NB4 (cell line): Measurements from ENCODE around the gene OBSCN.

Experiments used
- DNase-seq: peaks from one replicate; pipeline ENCODE4 v3.0.0; 2010; ENCODE audit warnings: low read depth
- H3K4me3 ChIP-seq: one replicate; pipeline ENCODE4 v1.5.1; 2011; ENCODE audit warnings: mild to moderate bottlenecking, low read depth, low read length, moderate library complexity
- MYC ChIP-seq: IDR thresholded peaks from 2 replicates; pipeline ENCODE4 v1.6.1; 2011; ENCODE audit warnings: low read depth, low read length
- POLR2A ChIP-seq: IDR thresholded peaks from 2 replicates; pipeline ENCODE4 v1.6.1; 2011; ENCODE audit warnings: mild to moderate bottlenecking; ENCODE audit not compliant: insufficient read length; ENCODE audit errors: extremely low read depth
- TF ChIP-seq, protein P1 (sequence below): IDR thresholded peaks from 2 replicates; pipeline ENCODE4 v1.6.1; 2011; ENCODE audit warnings: low read depth, low read length
- TF ChIP-seq, protein P2 (sequence below): IDR thresholded peaks from one replicate; pipeline ENCODE4 v1.5.1; 2012; ENCODE audit warnings: low read depth, low read length

The OBSCN gene

DNA sequence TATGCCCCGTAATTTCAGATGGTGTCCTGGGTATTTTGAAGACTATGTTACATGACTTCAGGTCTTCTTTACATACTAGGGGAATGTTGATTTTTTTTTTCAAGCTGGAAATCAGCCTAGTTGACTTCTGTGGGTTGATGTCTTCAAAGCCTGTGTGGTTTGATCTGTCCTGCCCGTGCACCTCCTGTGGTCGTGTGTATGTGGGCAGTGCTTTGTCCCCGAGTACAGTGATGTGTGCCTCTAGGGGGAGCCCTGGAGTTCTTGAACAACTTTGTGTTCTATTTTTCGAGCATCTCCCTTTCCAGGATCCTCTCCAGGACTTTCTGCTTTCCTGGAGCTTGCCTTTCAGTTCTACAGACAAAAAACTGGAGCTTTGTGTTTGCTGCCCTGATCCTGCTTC, 28.9 kb downstream of the OBSCN start:
- no peak overlapping the region for H3K4me3 ChIP-seq
- TF ChIP-seq MYC (0 out of 2 replicates have a peak, but pooled peaks have one; percentile 13), POLR2A (no peak)
- TF ChIP-seq, protein P1, sequence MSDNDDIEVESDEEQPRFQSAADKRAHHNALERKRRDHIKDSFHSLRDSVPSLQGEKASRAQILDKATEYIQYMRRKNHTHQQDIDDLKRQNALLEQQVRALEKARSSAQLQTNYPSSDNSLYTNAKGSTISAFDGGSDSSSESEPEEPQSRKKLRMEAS = no peak
- TF ChIP-seq, protein P2, sequence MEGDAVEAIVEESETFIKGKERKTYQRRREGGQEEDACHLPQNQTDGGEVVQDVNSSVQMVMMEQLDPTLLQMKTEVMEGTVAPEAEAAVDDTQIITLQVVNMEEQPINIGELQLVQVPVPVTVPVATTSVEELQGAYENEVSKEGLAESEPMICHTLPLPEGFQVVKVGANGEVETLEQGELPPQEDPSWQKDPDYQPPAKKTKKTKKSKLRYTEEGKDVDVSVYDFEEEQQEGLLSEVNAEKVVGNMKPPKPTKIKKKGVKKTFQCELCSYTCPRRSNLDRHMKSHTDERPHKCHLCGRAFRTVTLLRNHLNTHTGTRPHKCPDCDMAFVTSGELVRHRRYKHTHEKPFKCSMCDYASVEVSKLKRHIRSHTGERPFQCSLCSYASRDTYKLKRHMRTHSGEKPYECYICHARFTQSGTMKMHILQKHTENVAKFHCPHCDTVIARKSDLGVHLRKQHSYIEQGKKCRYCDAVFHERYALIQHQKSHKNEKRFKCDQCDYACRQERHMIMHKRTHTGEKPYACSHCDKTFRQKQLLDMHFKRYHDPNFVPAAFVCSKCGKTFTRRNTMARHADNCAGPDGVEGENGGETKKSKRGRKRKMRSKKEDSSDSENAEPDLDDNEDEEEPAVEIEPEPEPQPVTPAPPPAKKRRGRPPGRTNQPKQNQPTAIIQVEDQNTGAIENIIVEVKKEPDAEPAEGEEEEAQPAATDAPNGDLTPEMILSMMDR = peak; percentile 60
- DNase-seq = peak; percentile 63

DNA sequence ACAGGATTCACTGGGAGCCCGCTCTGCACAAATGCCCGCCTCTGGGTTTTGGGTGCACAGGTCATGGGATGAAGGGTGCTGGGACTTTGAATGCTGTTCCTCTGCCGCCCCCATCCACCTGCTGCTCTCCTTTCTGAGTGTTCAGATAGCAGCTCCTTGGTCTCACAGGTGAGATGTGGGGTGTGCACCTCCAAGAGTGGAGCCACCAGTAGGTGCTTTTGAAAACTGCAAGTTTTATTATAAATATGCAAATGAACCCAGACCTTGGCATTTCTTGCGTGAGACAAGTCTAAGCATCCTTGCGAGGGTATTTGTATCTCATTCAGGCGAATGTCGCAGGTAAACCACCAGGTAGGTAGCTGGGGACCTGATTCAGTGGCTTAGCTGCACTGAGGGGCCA, 30.2 kb downstream of the OBSCN start:
- TF ChIP-seq, protein P1 = no peak
- TF ChIP-seq POLR2A (no peak), MYC (no peak)
- TF ChIP-seq, protein P2 = no peak
- no peak overlapping the region for H3K4me3 ChIP-seq
- no peak for DNase-seq

DNA sequence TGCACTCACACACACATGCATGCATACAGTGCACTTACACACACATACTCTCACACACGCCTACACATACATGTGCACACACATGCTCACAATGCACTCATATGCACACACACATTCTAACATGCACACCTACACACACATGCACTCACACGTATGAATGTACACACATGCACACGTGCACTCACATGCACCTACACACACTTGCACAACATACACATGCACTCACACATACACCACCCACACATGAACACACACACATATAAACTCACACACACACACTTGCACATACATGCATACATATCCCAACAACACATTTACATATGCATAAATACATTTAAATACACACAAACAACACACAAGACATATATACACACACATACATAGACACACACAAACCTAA, 30.6 kb downstream of the OBSCN start:
- TF ChIP-seq MYC (no peak), POLR2A (no peak)
- TF ChIP-seq, protein P2 = no peak
- TF ChIP-seq, protein P1 = no peak
- no peak overlapping the region for H3K4me3 ChIP-seq
- no peak for DNase-seq

DNA sequence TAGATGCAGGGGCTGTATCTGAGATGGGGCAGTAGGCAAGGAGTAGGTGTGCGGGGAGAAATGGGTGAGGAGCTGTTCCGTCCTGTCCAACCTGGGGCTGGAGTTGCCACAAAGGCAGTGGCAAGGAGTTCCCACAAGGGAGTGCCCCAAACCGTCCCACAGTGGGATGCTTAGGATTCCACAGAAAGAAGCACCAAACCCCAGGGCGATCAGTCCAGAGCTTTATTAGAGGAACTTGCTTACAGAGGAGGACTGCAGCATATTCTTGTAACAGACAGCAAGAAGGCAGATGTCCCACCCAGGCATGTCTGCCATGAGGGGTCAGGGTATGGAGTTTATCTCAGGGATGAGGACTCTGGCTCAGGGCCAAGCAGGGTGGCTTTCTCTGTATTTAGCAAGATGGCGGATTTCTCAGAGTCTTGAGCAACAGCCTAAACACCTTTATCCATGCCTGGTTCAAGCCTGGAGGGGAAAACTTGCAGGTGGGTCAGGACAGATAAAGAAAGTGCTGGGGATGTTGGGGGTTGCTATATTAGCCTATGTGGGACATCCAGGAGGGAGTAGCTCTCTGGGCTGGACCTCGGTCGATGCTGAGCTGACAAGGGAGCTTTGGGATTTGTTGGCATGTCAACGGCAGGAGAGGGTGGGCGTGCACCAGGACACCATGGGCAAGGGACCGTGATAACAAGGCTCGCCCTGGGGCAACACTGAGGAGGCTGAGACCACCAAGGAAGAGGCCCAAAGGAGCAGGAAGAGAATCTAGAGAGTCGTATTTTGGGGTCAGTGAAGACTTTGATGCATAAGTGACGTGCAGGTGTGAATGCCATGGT, 32.8 kb downstream of the OBSCN start:
- TF ChIP-seq, protein P1 = no peak
- TF ChIP-seq POLR2A (no peak), MYC (no peak)
- TF ChIP-seq, protein P2 = no peak
- no peak overlapping the region for H3K4me3 ChIP-seq
- no peak for DNase-seq

DNA sequence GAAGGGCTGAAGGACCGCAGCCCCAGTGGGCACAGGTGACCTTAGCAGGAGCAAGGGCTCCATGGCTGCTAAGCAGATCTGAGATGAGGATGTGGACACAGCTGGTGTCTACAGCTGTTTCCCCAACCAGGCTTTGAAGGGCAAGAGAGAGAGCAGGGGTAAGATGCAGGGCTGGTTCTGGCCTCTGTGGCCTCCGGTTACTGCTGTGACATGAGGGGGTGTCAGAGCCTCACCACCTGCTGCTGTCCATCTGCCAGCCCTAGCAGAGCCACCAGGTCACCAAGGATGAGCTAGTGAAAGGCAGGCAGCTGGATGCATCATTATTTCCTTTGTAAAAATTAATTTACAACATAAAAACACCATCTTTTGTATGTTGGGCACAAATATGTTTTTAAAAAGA, 33.4 kb downstream of the OBSCN start:
- no peak for DNase-seq

More for the DNA sequence above, 33.4 kb downstream of the OBSCN start:
- H3K4me3 ChIP-seq = no peak overlapping the region
- no peak for TF ChIP-seq POLR2A
- TF ChIP-seq MYC = no peak
- TF ChIP-seq, protein P2 = no peak
- TF ChIP-seq, protein P1 = no peak
